Epidermal melanocyte (primary cell): ENCODE results near the gene SYNPO2.
"Not testable (repeated sequence)": the region's sequence is repeated elsewhere in the genome, so short reads cannot be mapped to it uniquely, and the experiment has no call there.

Experiments used
- DNase-seq: peaks from one replicate; pipeline ENCODE4 v3.0.0; 2011; ENCODE audit warnings: low spot score; ENCODE audit not compliant: insufficient read length

Gene SYNPO2

DNA sequence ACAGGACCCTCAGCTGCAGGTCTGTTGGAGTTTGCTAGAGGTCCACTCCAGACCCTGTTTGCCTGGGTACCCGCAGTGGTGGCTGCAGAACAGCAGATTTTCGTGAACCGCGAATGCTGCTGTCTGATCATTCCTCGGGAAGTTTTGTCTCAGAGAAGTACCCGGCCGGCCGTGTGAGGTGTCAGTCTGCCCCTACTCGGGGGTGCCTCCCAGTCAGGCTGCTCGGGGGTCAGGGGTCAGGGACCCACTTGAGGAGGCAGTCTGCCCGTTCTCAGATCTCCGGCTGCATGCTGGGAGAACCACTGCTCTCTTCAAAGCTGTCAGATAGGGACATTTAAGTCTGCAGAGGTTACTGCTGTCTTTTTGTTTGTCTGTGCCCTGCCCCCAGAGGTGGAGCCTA, 178.5 kb downstream of the SYNPO2 start:
- not testable (repeated sequence) for DNase-seq

DNA sequence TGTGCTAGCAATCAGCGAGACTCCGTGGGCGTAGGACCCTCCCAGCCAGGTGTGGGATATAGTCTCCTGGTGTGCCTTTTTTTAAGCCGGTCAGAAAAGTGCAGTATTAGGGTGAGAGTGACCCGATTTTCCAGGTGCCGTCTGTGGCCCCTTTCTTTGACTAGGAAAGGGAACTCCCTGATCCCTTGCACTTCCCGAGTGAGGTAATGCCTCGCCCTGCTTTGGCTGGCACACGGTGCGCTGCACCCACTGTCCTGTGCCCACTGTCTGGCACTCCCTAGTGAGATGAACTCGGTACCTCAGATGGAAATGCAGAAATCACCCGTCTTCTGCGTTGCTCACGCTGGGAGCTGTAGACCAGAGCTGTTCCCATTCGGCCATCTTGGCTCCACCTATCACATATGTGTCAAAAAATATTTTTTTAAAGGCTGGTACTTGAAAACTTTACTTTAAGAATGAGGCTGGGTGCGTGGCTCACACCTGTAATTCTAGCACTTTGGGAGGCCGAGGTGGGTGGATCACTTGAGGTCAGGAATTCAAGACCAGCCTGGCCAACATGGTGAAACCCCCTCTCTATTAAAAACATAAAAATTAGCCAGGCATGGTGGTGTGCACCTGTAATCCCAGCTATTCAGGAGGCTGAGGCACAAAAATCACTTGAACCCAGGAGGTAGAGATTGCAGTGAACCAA, 179.2 kb downstream of the SYNPO2 start:
- DNase-seq, result not testable (repeated sequence)

DNA sequence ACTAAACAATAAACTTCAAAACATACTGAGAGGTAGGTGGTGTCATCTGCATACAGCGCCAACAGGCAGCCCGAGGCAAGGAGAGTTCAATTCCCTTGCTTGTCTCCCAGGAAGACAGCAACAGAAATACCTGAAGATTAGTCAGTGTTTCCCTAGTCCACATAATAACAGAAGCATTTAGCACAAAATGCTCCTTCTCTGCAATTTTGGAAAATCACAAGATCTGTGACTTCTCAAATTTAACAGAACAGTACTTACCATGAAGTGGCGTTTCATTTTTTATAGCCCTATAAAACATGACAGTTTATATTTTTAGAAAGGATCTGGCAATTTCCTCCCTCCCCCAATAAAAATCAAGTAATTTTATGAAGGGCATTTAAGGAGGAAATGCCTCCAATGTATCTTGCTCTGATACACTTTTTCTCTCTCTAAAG, 179.9 kb downstream of the SYNPO2 start:
- no peak for DNase-seq

DNA sequence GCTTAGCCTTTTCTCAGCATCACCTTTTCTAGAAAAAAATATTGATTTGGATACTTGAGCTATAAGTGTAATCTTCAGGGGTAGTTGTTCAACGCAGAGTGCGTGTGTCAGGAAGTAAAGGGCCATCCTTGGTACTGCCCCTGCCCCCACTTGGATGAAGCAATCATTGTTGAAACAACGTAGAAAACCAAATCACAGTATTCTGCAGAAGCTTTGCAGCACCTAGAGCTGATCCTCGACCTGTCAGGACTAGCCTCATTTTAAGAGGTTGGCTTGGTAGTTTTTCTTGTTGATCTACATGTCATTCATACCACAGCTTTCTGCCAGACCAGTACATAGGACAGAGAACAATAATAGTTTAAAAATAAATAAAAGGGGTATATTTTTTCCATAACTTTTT, 181.6 kb downstream of the SYNPO2 start:
- no peak for DNase-seq

DNA sequence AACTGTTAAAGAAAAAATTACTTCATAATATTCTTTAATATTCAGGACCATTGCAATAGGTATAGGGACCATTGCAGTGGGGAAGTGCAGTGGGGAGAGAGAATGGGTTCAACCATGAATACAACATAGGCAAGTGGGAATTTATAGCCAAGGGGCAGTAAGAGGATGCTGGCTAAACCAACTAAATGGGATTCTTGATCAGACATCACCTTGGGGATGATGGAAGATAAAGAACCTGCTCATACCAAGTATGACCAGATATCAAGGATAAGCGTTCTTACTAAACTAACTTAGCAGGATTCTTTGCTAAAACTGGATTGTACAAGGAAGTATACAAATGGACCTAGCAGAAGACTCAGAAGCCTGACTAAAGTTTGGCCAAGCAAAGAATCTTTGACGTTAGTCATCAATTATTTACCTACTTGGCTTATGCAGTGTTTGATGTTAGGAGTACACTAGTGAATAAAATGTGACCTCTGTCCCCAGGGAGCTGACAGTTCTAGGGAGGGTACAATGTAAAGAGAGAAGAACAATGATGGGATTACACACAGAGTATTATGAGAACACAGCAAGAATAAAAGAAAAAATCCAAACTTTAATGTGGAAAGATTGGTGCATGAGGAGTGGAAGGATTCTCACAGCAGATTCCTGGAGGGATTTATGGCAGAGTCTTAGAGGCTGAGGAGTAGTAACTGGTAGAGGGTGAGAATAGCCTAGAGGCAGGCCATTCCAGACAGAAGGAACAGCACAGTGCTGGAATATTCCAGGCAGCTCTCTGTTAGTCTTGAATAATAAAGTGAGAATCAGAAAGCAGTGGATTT, 192.3 kb downstream of the SYNPO2 start:
- DNase-seq, result no peak

DNA sequence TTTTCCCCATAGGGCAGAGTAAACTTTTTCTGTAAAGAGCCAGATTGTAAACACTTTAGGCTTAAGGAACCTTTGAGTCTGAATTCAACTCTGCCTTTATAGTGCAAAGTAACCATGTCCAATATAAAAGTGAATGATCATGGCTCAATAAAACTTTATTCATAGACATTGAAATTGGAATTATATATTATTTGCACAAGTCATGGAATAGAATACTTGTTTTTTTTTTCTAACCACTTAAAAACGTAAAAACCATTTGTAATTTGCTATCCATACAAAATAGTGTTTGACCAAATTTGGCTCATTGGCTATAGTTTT, 192.8 kb downstream of the SYNPO2 start:
- no peak for DNase-seq

DNA sequence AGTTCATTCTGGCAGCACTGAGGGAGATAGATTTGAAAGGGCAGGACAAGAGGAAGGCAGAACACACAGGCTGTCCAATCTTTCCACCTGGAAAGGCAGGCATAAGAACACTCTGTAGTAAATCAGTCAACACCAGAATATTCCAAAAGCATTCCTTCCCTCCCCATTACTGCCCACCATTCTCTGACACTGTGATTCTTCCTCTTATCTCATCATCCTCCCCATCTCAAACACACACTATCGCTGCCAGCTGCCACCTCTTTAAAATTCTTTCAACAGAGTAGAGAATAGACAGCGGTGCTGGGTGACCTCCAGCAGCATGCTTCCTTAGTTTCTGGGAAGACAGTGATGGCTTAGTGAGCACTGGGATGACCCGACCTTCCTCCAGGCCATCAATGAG, 193.3 kb downstream of the SYNPO2 start:
- no peak for DNase-seq

DNA sequence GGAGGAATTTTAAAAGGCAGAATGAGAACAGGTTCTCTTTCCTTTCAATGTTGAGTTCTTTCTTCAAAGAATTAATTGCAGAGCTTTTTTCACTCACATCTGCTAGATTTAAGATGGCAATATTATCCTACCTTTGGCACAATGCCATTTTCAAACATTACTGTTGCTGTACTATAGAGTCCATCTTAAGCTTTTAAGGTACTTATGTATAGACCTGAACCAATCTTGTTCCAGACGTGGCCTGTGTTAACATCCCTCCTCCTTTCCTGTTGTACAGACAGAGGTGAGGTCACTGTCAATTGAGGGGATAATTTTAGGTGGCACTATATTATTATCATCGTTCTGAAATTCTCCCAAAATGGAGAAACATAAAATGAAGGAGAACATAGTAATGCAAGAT, 194.0 kb downstream of the SYNPO2 start:
- no peak for DNase-seq

DNA sequence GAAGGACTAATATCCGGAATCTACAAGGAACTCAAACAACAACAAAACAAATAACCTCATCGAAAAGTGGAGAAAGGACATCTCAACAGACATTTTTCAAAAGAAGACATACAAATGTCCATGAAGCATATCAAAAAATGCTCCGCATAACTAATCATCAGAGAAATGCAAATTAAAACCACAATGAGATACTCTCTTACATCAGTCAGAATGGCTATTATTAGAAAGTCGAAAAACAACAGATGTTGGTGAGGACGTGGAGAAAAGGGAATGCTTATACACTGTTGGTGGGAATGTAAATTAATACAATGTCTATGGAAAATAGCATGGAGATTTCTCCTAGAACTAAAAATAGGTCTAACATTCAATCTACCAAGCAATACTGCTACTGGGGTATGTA, 195.9 kb downstream of the SYNPO2 start:
- no peak for DNase-seq

DNA sequence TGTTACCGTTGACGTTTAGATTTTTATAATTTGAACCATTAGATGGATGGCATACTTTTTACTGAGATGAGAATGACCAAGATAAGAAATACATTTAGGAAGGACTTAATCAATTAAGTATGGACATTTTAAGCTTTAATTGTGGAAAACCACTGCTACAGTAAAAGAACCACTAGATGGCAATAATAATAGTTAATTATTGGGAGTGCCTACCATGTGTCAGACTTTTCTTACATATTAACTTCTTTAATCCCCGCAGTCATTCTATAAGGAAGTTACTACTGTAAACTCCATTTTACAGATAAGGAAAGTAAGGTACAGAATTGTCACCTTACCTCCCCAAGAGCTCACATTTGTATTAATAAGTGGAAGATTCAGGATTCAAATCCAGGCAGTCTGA, 198.5 kb downstream of the SYNPO2 start:
- DNase-seq, result no peak

DNA sequence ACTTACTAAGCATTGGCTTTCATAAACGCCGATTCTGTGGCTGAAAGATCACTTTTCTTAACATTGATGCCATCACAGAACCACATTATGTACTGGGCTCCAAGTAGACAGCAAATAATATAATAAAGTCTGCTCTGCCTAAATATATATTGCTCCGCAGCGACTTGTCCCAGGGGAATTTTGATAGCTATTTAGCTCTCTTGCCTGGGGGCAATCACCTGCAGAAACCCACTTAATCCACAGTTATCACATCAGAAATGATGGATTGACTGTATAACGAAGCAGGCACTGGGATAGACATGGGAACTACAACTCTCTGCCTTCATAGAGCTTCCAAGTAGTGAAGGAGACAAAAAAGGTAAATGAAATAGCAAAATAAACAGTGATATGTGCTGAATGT, 199.0 kb downstream of the SYNPO2 start:
- DNase-seq, result no peak

DNA sequence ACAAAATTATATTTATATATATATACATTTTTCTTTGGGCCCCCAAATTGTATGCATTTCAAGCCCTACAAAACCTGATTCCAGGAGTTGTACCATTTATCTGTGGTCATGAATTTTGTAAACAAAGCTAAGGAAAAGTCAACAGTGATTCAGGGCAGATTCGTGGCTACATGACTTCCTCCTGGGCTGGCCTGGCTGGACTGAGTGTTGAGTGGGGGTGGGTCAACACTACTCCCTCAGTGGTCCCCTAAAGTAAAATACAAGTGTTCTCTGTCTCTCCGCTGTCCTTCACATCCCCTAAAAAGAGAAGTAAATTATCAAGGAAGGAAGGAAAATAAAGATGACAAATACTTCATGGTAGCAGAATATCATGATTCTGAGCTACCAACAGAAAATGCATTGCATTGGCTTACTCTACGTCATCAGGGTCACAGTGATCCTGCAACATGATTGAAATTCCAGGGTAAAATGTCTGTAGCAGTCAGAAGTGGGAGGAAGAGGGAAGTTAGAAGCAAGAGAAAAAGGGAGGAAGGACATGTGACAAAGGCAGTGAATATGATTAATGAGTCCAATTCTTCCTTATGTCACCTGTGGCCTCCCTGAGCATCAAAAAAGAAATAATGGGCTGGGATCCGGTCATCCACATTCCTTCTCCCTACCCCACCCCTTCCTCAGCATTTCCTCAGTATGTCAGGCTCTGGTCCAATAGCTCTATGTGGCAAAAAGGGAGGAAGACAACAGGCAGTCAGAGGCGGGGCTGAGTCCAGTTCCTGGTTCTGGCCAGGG, 204.6 kb downstream of the SYNPO2 start:
- no peak for DNase-seq

DNA sequence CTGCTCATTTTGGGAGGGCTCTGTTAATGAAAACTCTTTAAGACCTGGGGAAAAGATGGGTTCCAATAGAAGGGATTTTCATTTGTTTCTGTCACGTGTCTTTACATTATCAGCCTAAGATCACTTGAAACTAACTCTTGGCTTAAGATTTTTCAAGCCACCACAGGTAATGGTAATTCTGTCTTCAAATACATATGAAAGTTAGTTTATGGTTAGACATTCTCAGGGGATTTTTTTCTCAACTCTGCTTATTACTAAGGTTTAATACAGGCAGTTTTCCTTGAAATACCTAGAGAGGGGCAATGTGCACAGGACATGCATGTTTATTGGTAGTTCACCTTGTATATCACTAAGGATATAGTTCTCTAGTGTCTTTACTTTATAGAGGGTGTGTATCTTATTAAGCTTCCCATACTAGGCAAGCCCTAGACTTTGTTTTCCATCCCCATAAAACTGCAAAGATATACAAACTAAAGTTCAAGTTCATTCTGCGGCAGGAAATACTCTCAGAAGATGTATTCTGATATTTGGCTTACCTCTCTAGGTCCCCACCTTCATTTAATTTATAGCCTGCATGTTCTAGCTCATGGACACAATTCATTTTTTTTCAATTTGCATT, 208.7 kb downstream of the SYNPO2 start:
- no peak for DNase-seq

DNA sequence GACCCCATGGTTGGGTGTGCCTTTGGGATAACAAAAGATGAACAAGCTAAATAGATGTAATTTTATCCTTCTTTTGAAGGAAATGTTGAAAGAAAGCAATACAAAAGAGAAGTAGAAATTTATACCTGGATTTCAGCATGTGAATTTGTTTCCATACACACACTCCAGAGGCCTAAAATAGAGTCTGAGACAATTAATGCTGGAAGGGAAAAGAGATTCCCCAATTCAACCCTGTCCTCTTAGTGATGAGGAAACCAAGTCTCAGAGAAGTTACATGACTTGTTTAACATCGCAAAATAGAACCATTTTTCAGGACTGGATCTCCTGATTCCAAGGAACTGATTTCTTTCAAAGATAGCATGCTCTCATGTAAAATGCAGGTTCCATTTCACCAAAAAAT, 209.7 kb downstream of the SYNPO2 start:
- no peak for DNase-seq

DNA sequence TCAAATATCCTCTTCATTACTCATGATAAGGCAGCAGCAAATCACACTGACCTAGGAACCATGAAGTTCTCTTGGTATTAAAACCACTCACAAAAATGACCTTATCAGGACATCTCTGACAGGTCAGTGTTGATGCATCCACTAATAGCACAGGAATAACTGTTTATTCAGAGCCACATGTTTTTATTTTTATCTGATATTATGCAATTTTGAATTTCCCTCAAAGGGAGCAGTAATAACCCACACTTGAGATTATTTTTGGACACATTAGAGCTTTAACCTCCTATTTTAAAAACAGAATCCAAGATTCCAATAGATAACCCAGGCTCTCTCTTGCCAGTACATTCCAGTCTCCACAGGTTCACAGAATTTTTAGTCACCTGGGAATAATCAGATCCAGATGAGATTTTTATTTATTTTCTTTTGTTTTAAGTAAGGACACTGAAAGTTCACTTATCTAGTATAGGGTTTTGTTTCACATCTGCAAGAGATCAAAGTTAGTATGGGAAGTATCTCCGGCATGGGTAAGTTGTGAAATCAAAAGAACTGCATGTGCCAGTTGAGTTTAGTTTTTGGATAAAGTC, 210.7 kb downstream of the SYNPO2 start:
- no peak for DNase-seq

DNA sequence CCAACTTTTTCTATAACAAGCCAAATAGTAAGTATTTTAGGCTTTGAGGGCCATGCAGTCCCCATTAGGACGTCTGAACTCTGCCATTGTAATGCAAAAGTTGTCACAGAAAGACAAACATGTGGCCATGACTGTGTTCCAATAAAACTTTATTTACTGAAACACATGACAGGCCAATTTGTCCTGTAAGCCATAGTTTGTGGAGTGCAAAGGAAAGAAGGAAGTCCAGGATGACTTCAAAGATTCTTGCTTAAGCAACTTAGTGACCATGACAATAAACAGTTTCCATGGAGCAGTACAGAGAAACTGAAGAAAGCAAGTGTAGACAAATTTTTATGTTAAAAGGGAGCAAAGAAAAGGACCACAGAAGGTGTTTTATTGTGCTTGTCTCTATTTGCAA, 212.0 kb downstream of the SYNPO2 start:
- no peak for DNase-seq

DNA sequence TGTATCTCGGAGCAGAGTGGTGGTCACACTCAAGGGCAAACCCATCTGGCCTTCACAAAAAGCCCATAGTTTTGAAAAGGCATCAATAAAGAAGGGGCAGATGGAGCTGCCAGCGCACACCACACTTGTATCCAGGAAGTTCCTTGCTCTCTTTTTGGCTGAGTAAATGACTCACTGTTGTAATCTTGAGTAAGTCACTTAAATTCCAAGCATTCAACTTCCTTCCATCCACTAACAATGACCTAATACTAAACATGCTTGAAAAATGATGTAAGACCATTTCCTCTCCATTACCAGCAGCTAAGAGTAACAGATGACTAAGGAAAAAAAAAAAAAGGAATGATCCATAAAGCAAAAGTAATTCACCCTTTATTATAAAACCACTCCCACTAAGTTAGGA, 214.6 kb downstream of the SYNPO2 start:
- DNase-seq, result peak; percentile 46

DNA sequence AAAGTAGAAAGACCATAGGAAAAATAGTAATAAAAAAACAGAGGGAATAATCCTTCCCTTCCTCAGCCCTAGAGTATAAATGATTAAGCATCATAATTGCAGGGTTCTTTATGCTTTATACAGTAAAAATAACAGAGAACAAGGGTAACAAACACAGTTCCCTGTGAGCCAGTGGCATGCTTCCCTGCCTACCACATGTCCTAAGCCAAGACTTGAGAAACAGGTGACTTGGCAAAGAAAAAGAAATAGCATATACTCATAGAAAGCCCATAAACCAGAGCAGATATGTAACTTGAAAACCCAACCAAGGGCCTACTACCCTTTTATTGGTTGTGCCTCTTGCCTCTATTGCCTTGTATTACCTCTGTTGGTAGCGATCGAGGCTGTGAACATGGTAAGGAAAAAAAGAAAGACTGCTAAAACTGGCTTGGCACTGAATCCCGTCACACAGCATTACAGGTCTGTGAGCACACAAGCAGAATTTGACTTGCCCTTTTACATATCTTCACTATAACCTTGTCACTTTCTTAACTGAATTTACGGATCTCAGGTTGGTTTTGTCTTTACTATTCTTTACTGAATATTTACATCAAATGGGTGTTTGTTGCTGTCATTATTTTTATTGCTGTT, 216.1 kb downstream of the SYNPO2 start:
- DNase-seq, result no peak

DNA sequence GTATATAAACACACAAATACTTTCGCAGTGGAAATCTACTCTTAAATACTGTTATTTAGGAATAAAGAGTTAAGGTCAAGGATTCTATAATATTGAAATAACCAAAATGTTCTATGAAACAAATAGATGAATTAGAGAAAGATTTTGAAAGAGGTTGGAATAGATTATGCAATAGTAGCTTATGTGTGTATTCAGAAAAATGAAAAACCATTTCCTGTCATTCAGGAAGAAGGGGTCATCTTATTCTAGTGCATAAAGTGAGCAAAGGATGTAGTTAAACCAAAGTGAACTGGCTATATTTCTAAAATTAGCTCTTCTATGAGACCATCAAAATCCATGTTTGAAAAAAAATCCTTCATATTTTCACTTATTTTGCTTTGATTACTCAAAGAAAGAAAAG, 217.0 kb downstream of the SYNPO2 start:
- DNase-seq, result no peak

DNA sequence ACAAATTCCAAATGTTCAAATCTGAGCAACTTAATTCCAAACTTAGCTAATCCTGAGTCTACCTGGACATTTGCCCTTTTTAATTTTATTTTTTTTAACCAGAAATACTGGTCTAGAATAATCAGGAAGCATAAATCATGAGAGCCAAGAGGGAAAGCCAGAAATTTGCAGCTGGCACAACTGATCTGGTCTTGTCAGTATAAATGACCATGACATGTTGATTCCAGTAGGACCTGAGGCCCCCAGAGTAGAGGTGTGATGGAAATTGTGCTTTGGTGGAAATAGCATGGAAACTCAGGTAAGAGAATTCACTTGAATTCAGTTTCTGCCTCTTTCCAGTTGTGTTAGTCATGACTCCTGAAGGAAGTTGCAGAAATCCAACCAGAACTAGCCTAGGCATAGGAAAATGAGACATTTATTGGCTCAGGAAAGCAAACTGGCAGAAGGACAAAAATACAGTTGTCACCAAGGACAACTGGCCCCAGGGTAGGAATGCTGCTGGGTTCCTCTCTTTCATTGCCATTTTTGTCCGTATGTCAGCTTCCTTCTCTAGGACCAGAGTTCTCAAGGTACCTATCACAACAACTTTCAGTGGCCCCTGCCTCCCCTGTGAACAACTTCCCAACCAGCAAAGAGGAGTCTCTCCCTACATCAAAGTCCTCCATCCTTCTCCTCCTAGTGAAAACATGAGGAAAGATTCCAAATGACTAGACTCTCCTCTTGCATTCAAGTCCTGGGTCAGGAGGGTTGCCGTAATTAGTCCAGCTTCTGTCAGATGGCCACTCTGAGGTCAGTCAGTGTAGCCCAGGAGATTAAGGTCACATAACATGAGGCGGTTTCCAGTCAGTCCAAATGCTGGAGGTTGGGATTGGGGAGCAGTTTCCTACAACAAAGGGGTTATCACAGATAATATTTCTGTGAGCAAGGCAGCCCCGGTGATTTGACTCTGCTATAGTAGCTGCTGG, 217.7 kb downstream of the SYNPO2 start:
- DNase-seq, result no peak
